ENCODE measurements around the gene FLNB. TPM values are rescaled to one million over a fixed set of nuclear protein-coding genes. Genes with fewer than 3 reads are reported as not detected.

The FLNB gene
- total and polyA plus RNA-seq, 2 of the 13 experiments (the other 11 are each of a cell fraction or from before 2014, with no cell fraction given) = 106 to 130 TPM

- TF ChIP-seq ZNF639 (CRISPR knock-in tag; conservative IDR thresholded peaks at IDR 0.05) = no peak
- no peak for TF ChIP-seq MBD4 (IDR thresholded peaks at IDR 0.05; ENCODE audit: borderline replicate concordance, low read length)
- peak; percentile 53; the same call in 1 of the 2 replicates for TF ChIP-seq PHF21A (CRISPR knock-in tag; IDR thresholded peaks at IDR 0.05)
- no peak for TF ChIP-seq SNAI1 (CRISPR knock-in tag; IDR thresholded peaks at IDR 0.05; ENCODE audit: borderline replicate concordance)
- no peak for TF ChIP-seq ZNF503 (CRISPR knock-in tag; IDR thresholded peaks at IDR 0.05)
- no peak for TF ChIP-seq CEBPZ (IDR thresholded peaks at IDR 0.05; ENCODE audit: low read length)
- TF ChIP-seq NCOA5 (CRISPR knock-in tag; IDR thresholded peaks at IDR 0.05) = no peak
- TF ChIP-seq MED1 (CRISPR knock-in tag; IDR thresholded peaks at IDR 0.05) = peak; percentile 80
- TF ChIP-seq LBX2 (CRISPR knock-in tag; IDR thresholded peaks at IDR 0.05; ENCODE audit: borderline replicate concordance) = no peak
- TF ChIP-seq EEA1 (CRISPR knock-in tag; IDR thresholded peaks at IDR 0.05; ENCODE audit: borderline replicate concordance) = no peak
- no peak for TF ChIP-seq ZNF24 (IDR thresholded peaks at IDR 0.05)
- TF ChIP-seq SPEN (CRISPR knock-in tag; IDR thresholded peaks at IDR 0.05; ENCODE audit: low read depth) = 0 out of 2 replicates have a peak, but pooled peaks have one; percentile 44
- TF ChIP-seq RCOR2 (CRISPR knock-in tag; IDR thresholded peaks at IDR 0.05) = peak; percentile 77; the same call in 1 of the 2 replicates
- no peak for TF ChIP-seq TCF7L2 (IDR thresholded peaks at IDR 0.05; ENCODE audit: low read depth, low read length)
- peak; percentile 60; the same call in 1 of the 2 replicates for TF ChIP-seq DPF2 (CRISPR knock-in tag; IDR thresholded peaks at IDR 0.05; ENCODE audit: borderline replicate concordance, low read depth)
- no peak for TF ChIP-seq POLR2AphosphoS5 (IDR thresholded peaks at IDR 0.05; ENCODE audit: low read depth, low read length)
- TF ChIP-seq ARID3A (IDR thresholded peaks at IDR 0.05; ENCODE audit: low read depth, low read length) = peak; percentile 73
- no peak for TF ChIP-seq STAT5B (CRISPR knock-in tag; IDR thresholded peaks at IDR 0.05)
- no peak for TF ChIP-seq NFATC3 (CRISPR knock-in tag; IDR thresholded peaks at IDR 0.05)
- no peak for TF ChIP-seq SP140L (CRISPR knock-in tag; IDR thresholded peaks at IDR 0.05; ENCODE audit: borderline replicate concordance)
- no peak for TF ChIP-seq RBM22 (optimal IDR thresholded peaks at IDR 0.05; ENCODE audit: low read length)
- no peak for TF ChIP-seq THAP8 (CRISPR knock-in tag; IDR thresholded peaks at IDR 0.05; ENCODE audit: borderline replicate concordance)
- no peak for TF ChIP-seq RFX3 (CRISPR knock-in tag; IDR thresholded peaks at IDR 0.05)
Measured at GRCh38 chr3:58168498-58168897, 160.3 kb downstream of the FLNB start (continued).
